Activated gamma-delta T cell (primary cell): ENCODE results near the gene CPA3.

ENCODE experiments used
- DNase-seq: peaks from one replicate; lab custom pipeline; 2025; lab: John Stamatoyannopoulos, UW

The CPA3 gene

GRCh38 chr3:148857316-148857715 is 7.8 kb upstream of the CPA3 start:
- DNase-seq: no peak

- DNase-seq: no peak
Measured at GRCh38 chr3:148861277-148861869, 3.7 kb upstream of the CPA3 start.

- no peak for DNase-seq
Measured at GRCh38 chr3:148863297-148863696, 1.8 kb upstream of the CPA3 start.

- DNase-seq: no peak
Measured at GRCh38 chr3:148863814-148864213, 1.3 kb upstream of the CPA3 start.

- no peak for DNase-seq
Measured at GRCh38 chr3:148866261-148866660, 1.2 kb downstream of the CPA3 start.

- no peak for DNase-seq
Measured at GRCh38 chr3:148873270-148873927, 8.3 kb downstream of the CPA3 start.

- no peak for DNase-seq
Measured at GRCh38 chr3:148873977-148874376, 8.9 kb downstream of the CPA3 start.

- DNase-seq: no peak
Measured at GRCh38 chr3:148878095-148878494, 13.0 kb downstream of the CPA3 start.

- no peak for DNase-seq
Measured at GRCh38 chr3:148879256-148879655, 14.2 kb downstream of the CPA3 start.

GRCh38 chr3:148880681-148881080 is 15.6 kb downstream of the CPA3 start:
- DNase-seq: no peak

GRCh38 chr3:148881286-148881685 is 16.2 kb downstream of the CPA3 start:
- no peak for DNase-seq

- DNase-seq: no peak
Measured at GRCh38 chr3:148882288-148882687, 17.2 kb downstream of the CPA3 start.

GRCh38 chr3:148883163-148883562 is 18.1 kb downstream of the CPA3 start:
- no peak for DNase-seq

GRCh38 chr3:148884261-148884660 is 19.2 kb downstream of the CPA3 start:
- DNase-seq: no peak

GRCh38 chr3:148889828-148890227 is 24.7 kb downstream of the CPA3 start:
- DNase-seq: no peak

- no peak for DNase-seq
Measured at GRCh38 chr3:148896062-148896461, 31.0 kb downstream of the CPA3 start.

GRCh38 chr3:148901987-148902791 is 37.1 kb downstream of the CPA3 start:
- DNase-seq: no peak

GRCh38 chr3:148903022-148903442 is 37.9 kb downstream of the CPA3 start:
- no peak for DNase-seq

GRCh38 chr3:148903941-148904340 is 38.8 kb downstream of the CPA3 start:
- DNase-seq: no peak

GRCh38 chr3:148906667-148907066 is 41.6 kb downstream of the CPA3 start:
- DNase-seq: no peak

GRCh38 chr3:148911173-148911572 is 46.1 kb downstream of the CPA3 start:
- no peak for DNase-seq

- no peak for DNase-seq
Measured at GRCh38 chr3:148911592-148911991, 46.5 kb downstream of the CPA3 start.
